ENCODE results near the gene BCLAF3.

BCLAF3 gene

GRCh38 chrX:19949340-19949739, 41.5 kb downstream of the BCLAF3 start:
- H3K4me3 ChIP-seq (ENCODE audit: low read depth, low read length): no peak overlapping the region
- TF ChIP-seq CTCF (IDR thresholded peaks at IDR 0.05; ENCODE audit: insufficient read depth, low read depth, low read length, missing control alignments): no peak
- no peak for DNase-seq (ENCODE audit: low read depth)

- no peak overlapping the region for H3K4me3 ChIP-seq (ENCODE audit: low read depth, low read length)
- no peak for TF ChIP-seq CTCF (IDR thresholded peaks at IDR 0.05; ENCODE audit: insufficient read depth, low read depth, low read length, missing control alignments)
- no peak for DNase-seq (ENCODE audit: low read depth)
These were observed 43.2 kb downstream of the BCLAF3 start for GRCh38 chrX:19947612-19948011.
